ENCODE data around the gene NAE1. TPM values are rescaled to one million over a fixed set of nuclear protein-coding genes. Genes with fewer than 3 reads are reported as not detected.

The NAE1 gene
- total RNA-seq, 1 experiment from 2014 or later = 70.7 TPM

DNA sequence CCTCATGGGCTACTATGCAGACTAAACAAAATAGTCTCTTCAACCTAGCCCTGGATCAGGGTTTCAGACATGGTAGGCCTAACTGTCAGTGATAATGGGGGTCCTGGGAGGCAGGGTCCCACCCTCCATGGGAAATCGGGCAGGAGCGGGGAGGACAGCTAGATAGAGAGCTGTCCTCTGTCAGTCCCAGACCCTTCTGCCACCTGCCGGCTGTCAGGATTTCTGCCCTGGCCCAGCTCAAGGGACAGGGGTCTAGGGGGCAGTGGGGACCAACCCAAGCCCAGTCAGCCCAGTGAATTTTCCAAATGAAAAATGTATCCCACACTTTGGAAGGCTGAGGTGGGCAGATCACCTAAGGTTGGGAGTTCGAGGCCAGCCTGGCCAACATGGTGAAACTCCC is 18.8 kb upstream of the NAE1 start:
- ATAC-seq (no peak), DNase-seq (ENCODE audit: low read depth, low spot score) (no peak)
- H3K27ac ChIP-seq (ENCODE audit: low read length) = no peak overlapping the region
- in situ Hi-C loops (cut with HindIII; ENCODE audit: low pct_unique_long_range_greater_than_20kb, low sequenced_read_pairs) (no loop called here), intact Hi-C loops (cut with micrococcal nuclease; ENCODE audit: unreplicated experiment) (no loop called here)
- H3K4me3 ChIP-seq (ENCODE audit: low read depth in 2 of 2, low read length in 2 of 2) = no peak overlapping the region
- ChIA-PET POLR2A (interaction anchor here (0.9 kb wide), 1 partner anchor 11 kb away, joined by 4 read pairs; no protein-coding TSS in a partner anchor), CTCF (no interaction called here)
- H3K9me3 ChIP-seq (ENCODE audit: control insufficient read depth, insufficient read depth, low read depth, low read length) = no peaks in the 10 kb centered on the region
- no peaks in the 10 kb centered on the region for H3K36me3 ChIP-seq (ENCODE audit: control insufficient read depth, insufficient read depth, low read length)
- no peaks in the 10 kb centered on the region for H3K4me1 ChIP-seq (ENCODE audit: control insufficient read depth, insufficient read depth, low read length)
- BruUV-seq (replicated peaks) = no TSS peak
- no peaks in the 10 kb centered on the region; the same call in 1 of the 2 replicates for H3K27me3 ChIP-seq (ENCODE audit: control insufficient read depth, insufficient read depth, low read length)
- TF ChIP-seq, protein P1, sequence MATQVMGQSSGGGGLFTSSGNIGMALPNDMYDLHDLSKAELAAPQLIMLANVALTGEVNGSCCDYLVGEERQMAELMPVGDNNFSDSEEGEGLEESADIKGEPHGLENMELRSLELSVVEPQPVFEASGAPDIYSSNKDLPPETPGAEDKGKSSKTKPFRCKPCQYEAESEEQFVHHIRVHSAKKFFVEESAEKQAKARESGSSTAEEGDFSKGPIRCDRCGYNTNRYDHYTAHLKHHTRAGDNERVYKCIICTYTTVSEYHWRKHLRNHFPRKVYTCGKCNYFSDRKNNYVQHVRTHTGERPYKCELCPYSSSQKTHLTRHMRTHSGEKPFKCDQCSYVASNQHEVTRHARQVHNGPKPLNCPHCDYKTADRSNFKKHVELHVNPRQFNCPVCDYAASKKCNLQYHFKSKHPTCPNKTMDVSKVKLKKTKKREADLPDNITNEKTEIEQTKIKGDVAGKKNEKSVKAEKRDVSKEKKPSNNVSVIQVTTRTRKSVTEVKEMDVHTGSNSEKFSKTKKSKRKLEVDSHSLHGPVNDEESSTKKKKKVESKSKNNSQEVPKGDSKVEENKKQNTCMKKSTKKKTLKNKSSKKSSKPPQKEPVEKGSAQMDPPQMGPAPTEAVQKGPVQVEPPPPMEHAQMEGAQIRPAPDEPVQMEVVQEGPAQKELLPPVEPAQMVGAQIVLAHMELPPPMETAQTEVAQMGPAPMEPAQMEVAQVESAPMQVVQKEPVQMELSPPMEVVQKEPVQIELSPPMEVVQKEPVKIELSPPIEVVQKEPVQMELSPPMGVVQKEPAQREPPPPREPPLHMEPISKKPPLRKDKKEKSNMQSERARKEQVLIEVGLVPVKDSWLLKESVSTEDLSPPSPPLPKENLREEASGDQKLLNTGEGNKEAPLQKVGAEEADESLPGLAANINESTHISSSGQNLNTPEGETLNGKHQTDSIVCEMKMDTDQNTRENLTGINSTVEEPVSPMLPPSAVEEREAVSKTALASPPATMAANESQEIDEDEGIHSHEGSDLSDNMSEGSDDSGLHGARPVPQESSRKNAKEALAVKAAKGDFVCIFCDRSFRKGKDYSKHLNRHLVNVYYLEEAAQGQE (IDR thresholded peaks at IDR 0.05; ENCODE audit: insufficient read depth in 1 of 2, low read depth in 2 of 2, low read length in 1 of 2) = no peak
- TF ChIP-seq, protein P2, sequence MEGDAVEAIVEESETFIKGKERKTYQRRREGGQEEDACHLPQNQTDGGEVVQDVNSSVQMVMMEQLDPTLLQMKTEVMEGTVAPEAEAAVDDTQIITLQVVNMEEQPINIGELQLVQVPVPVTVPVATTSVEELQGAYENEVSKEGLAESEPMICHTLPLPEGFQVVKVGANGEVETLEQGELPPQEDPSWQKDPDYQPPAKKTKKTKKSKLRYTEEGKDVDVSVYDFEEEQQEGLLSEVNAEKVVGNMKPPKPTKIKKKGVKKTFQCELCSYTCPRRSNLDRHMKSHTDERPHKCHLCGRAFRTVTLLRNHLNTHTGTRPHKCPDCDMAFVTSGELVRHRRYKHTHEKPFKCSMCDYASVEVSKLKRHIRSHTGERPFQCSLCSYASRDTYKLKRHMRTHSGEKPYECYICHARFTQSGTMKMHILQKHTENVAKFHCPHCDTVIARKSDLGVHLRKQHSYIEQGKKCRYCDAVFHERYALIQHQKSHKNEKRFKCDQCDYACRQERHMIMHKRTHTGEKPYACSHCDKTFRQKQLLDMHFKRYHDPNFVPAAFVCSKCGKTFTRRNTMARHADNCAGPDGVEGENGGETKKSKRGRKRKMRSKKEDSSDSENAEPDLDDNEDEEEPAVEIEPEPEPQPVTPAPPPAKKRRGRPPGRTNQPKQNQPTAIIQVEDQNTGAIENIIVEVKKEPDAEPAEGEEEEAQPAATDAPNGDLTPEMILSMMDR (IDR thresholded peaks at IDR 0.05) = no peak
- TF ChIP-seq SIN3A (IDR thresholded peaks at IDR 0.05; ENCODE audit: borderline replicate concordance, insufficient read depth, low read depth, low read length) = no peak
- no peak for TF ChIP-seq TCF7L2 (IDR thresholded peaks at IDR 0.05; ENCODE audit: low read depth, low read length)
- TF ChIP-seq POLR2AphosphoS5 (IDR thresholded peaks at IDR 0.05; ENCODE audit: low read depth, low read length) = no peak

DNA sequence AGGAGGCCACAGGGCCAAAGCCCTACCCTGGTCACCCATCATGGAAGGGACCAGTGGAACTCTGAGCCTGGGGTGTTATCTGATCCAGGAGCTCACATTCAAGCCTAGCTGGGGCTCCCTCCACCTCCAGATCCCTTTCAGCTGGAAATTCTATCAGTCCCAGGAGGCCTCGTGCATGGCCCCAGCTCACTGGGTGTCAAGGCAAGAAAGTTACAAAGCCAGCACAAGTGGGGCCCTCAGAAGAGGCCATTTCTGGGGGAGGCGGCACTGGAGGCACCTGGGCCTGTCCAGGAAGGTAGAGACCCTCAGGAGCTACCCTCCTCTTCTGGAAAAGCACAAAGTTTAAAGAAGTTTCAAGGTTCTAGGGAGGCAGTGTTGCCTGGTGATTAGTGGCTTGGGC is 18.2 kb upstream of the NAE1 start:
- no peaks in the 10 kb centered on the region; the same call in 1 of the 2 replicates for H3K27me3 ChIP-seq (ENCODE audit: control insufficient read depth, insufficient read depth, low read length)
- no peak for DNase-seq (ENCODE audit: low read depth, low spot score)
- 0 out of 2 replicates have a peak, but pooled peaks have one; percentile 7 for ATAC-seq
- ChIA-PET CTCF (no interaction called here), POLR2A (interaction anchor here (0.9 kb wide), 1 partner anchor 11 kb away, joined by 4 read pairs; no protein-coding TSS in a partner anchor)
- H3K4me3 ChIP-seq (ENCODE audit: low read depth in 2 of 2, low read length in 2 of 2) = no peak overlapping the region
- TF ChIP-seq POLR2AphosphoS5 (IDR thresholded peaks at IDR 0.05; ENCODE audit: low read depth, low read length) (no peak), SIN3A (IDR thresholded peaks at IDR 0.05; ENCODE audit: borderline replicate concordance, insufficient read depth, low read depth, low read length) (no peak), TCF7L2 (IDR thresholded peaks at IDR 0.05; ENCODE audit: low read depth, low read length) (no peak)
- TF ChIP-seq, protein P1 (IDR thresholded peaks at IDR 0.05; ENCODE audit: insufficient read depth in 1 of 2, low read depth in 2 of 2, low read length in 1 of 2) = no peak
- TF ChIP-seq, protein P2 (IDR thresholded peaks at IDR 0.05) = no peak
- H3K27ac ChIP-seq (ENCODE audit: low read length) = no peak overlapping the region
- no peaks in the 10 kb centered on the region for H3K36me3 ChIP-seq (ENCODE audit: control insufficient read depth, insufficient read depth, low read length)
- H3K9me3 ChIP-seq (ENCODE audit: control insufficient read depth, insufficient read depth, low read depth, low read length) = no peaks in the 10 kb centered on the region
- intact Hi-C loops (cut with micrococcal nuclease; ENCODE audit: unreplicated experiment) = no loop called here
- H3K4me1 ChIP-seq (ENCODE audit: control insufficient read depth, insufficient read depth, low read length) = no peaks in the 10 kb centered on the region
- BruUV-seq (replicated peaks) = no TSS peak
- in situ Hi-C loops (cut with HindIII; ENCODE audit: low pct_unique_long_range_greater_than_20kb, low sequenced_read_pairs) = no loop called here
